LNCAP (cell line): ENCODE results near the gene PPP2R3A.

ENCODE experiments used
- TF ChIP-seq, protein P1 (sequence below): fragments of 450-650 bp; IDR thresholded peaks from 2 replicates; pipeline ENCODE4 v1.5.1; 2017; ENCODE audit warnings: mild to moderate bottlenecking

PPP2R3A gene

GRCh38 chr3:136078421-136079364, 113.2 kb downstream of the PPP2R3A start:
- TF ChIP-seq, protein P1, sequence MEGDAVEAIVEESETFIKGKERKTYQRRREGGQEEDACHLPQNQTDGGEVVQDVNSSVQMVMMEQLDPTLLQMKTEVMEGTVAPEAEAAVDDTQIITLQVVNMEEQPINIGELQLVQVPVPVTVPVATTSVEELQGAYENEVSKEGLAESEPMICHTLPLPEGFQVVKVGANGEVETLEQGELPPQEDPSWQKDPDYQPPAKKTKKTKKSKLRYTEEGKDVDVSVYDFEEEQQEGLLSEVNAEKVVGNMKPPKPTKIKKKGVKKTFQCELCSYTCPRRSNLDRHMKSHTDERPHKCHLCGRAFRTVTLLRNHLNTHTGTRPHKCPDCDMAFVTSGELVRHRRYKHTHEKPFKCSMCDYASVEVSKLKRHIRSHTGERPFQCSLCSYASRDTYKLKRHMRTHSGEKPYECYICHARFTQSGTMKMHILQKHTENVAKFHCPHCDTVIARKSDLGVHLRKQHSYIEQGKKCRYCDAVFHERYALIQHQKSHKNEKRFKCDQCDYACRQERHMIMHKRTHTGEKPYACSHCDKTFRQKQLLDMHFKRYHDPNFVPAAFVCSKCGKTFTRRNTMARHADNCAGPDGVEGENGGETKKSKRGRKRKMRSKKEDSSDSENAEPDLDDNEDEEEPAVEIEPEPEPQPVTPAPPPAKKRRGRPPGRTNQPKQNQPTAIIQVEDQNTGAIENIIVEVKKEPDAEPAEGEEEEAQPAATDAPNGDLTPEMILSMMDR, result peak; percentile 70

- TF ChIP-seq, protein P1, result no peak
Observed at GRCh38 chr3:136093771-136094170, 128.2 kb downstream of the PPP2R3A start.

GRCh38 chr3:136105044-136105443, 139.5 kb downstream of the PPP2R3A start:
- TF ChIP-seq, protein P1, result no peak

DNA sequence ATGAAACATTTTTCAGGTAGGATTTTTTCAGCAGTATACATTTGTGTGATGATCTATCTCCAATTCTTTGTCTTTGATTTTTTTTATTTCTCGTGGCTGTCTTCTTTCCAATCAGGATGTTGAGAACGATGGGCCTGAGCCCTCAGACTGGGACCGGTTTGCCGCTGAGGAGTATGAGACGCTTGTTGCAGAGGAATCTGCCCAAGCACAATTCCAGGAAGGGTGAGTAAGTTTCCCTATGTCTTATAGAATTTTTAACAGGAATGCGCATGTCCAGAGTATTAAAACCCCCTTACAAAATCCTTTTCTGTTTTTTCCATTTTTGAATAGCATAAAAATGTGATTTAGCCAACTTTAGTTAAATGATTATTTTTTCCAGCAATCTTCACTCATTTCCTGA, 140.6 kb downstream of the PPP2R3A start:
- TF ChIP-seq, protein P1, result no peak

GRCh38 chr3:136109499-136109898, 144.0 kb downstream of the PPP2R3A start:
- TF ChIP-seq, protein P1, result no peak

- TF ChIP-seq, protein P1, result no peak
Observed at GRCh38 chr3:136110481-136110880, 145.0 kb downstream of the PPP2R3A start.

DNA sequence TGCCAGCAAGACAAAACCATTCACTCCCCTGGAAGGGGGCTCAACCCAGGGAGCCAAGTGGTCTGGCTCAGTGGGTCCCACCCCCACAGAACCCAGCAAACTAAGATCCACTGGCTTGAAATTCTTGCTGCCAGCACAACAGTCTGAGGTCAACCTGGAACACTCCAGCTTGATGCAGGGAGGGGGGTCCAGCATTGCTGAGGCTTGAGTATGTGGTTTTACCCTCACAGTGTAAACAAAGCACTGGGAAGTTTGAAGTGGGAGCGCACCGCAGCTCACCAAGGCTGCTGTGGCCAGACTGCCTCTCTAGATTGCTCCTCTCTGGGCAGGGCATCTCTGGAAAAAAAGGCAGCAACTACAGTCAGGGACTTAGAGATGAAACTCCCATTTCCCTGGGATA, 148.9 kb downstream of the PPP2R3A start:
- TF ChIP-seq, protein P1, result no peak
